HG02623 (cell line): ENCODE data around the gene BMP8B.

Source experiments
- ATAC-seq: cut with Tn5 transposase; IDR thresholded peaks from one replicate; pipeline ENCODE4 v1.9.1; 2021; ENCODE audit warnings: moderate library complexity; ENCODE audit not compliant: unreplicated experiment

BMP8B gene

DNA sequence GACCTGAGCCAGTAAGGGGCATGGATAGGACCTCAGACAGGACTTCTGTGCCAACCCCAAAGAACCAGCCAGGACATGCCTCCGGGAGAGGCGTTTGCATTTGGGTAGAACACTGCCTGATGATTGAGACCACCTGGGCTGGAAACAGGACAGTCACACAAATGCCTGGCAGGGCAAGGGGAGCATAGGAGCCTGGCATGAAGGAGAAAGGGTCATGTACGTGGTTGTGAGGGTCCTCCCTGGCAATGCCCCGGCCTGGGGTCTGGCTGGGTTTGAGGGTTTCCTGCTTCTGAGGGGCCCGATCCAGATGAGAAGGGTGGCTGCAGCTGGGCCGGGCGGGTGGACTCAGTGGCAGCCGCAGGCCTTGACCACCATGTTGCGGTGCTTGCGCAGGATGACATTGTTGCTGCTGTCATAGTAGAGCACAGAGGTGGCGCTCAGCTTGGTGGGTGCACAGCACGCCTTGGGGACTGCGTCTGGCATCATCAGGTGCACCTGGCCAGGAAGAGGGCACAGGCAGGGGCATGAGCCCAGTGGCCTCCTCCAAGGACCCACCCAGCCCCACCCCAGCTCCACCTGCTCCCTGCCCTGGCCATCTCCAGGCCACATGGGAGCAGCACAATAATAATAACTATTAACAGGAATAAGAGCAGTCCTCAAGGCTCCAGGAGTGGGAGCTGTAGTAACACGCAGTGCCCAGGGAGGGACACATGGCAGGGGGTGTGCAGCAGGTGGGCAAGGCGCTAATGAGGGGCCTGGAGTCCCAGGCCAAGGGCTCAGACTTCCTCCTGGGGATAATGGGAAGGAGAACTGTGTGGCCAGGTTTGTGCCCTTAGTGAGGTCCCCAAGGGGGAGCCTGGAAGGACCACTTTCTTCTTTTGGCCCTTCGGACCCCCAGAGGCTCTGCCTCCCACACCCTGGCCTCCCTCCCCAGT, 28.3 kb downstream of the BMP8B start:
- no peak for ATAC-seq

- no peak for ATAC-seq
Measured at GRCh38 chr1:39759436-39759726, 29.3 kb downstream of the BMP8B start.

GRCh38 chr1:39758556-39759435, 29.9 kb downstream of the BMP8B start:
- ATAC-seq: no peak

DNA sequence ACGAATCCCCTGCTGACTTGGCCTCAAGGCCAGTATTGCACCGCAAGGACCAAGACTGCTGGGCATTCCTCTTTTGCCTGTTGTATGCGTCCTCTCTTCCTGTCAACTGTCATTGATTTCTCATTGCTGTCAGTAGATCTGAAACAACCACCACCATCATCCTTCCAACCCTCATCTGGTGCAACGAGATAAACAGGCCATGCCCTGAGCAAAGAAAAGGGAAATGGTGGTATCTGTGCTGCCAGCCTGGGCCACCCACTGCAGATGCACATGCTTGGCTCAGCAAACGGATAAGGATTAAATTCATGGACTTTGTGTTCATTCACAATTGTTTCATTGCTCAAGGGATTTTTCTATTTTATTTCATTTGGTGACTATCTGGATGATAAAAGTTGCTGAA, 31.2 kb downstream of the BMP8B start:
- no peak for ATAC-seq

DNA sequence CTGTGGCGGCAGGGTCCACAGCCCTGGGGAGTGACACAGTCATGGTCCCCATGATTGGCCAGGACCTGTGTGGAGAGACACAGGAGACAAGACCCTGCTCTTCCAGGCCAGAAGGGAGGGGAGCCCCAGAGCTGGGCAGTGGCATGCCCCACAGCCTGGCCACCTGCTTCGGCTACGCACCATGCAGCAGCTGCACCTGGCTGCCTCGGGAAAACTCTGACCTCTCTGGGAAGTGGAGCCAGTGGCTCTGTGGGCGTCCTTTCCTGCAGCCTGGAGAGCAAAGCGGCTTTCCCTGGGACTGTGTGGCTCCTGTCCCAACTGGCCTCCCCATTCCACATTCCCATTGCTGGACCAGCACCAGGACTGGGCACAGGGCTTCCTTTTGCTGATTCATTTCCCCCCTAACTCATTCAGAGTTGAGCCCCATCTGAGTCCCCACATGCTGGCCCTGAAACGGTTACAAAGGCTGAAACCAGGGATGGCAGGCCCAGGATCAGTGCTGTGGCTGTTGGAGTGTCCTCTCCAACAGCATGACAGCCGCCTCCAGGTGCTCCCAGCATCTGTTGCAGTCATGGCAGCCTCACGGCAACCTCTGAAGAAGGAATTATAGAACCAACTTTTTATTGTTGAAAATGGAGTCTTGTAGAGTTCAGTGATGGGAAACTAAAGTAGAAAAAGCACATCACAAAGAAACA, 32.6 kb downstream of the BMP8B start:
- no peak for ATAC-seq

- ATAC-seq: no peak
Measured at GRCh38 chr1:39754906-39755504, 33.7 kb downstream of the BMP8B start.

GRCh38 chr1:39754026-39754570, 34.6 kb downstream of the BMP8B start:
- ATAC-seq: no peak

DNA sequence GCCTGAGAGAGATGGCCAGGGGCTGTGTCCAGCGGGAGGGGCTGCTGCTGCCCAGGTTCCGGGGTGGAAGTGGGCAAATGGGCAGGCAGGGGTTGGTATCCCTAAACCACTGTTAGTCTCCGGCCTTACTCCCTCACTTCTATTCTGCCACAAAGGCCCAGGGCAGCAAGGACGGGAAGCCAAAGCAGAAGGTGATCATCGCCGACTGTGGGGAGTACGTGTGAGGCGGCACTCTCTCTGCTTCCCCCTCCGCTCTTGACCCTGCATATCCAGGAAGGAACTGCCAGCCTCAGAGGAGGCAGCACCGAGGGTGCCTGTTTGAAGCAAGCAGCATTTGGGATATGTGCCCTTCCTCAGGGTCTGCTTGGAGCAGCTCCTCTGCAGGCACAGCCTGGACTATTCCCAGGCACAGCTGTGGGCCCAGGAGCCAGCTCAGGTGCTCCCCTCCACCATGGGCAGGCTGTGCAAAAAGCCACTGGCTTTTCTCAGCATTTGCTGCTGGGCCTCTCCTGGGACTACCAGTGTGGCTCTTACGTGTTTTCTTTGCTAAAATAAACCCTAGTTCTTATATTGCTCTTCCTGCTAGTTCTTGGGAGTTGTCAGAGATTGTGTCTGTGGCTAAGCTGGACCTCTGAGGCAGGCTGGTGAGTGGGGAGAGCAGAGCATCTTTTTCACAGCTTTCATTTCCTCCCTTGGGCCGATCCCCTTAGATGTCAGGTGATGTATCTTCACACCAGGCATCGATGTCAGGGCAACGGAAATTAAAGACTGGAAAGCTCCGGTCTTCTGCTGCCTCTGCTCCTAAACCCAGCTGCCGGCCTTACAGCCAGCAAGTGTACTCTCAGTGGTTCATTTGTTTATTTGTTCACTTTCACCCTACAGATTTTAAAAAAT, 35.3 kb downstream of the BMP8B start:
- ATAC-seq: no peak

GRCh38 chr1:39752703-39753102, 36.0 kb downstream of the BMP8B start:
- no peak for ATAC-seq

- no peak for ATAC-seq
Measured at GRCh38 chr1:39751595-39751994, 37.1 kb downstream of the BMP8B start.

GRCh38 chr1:39745016-39745670, 43.5 kb downstream of the BMP8B start:
- no peak for ATAC-seq

DNA sequence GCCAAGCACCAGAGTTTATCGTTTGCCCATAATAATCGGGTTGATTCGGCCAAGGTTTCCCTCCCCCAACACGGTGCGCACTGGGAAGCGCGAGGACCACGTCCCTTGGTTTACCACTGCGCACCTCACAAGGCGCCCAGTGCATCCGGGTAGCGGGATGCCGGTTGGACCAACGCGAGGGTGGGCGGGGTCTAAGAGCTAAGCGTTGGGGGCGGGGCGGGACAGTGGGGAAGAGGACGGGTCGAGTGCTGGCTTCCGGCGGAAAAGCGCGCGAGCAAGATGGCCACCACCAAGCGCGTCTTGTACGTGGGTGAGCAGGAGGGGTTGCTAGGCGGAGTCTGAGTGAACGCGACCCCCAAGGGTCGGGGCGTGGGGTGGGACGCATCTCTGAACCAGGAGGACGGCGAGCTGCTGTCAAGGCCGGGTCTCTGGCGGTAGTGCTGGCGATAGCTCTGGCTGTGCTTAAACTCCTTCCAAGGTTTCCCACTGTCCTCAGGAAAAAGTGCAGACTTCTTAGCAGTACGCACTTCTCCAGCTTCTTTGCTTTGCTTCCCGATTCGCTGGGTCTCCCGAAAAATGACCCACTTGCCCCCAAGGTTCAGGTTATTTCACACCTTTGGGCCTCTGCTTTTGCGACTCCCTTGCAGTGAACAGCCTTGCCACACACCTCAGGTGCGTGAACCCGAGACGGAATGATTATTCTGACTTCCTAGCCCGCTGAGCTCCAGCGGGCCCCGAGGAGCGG, 49.9 kb downstream of the BMP8B start, which contains the start of gene PPIE:
PPIE (plus strand) TSS at position 261 of the 745 bp plus-strand sequence; CDS start at position 280, 19 bp downstream.
- peak; percentile 75 for ATAC-seq

GRCh38 chr1:39737546-39738169, 51.0 kb downstream of the BMP8B start:
- ATAC-seq: no peak

DNA sequence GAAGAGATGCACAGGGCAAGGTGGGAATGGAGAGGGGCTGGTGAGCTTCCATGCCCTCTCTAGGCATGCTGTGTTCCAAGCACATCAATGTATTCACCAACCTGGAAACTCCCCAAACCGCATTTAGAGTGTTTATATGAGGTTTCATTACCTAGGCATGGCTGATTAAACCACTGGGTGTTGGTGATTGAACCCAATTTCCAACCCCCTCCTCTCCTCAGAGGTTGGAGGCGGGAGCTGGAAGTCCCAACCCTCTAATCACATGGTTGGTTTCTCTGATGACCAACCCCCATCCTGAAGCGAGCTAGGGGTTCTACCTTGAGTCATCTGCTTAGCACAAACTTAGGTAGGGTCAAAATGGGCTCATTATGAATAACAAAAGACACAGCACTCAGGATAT, 52.9 kb downstream of the BMP8B start:
- no peak for ATAC-seq

DNA sequence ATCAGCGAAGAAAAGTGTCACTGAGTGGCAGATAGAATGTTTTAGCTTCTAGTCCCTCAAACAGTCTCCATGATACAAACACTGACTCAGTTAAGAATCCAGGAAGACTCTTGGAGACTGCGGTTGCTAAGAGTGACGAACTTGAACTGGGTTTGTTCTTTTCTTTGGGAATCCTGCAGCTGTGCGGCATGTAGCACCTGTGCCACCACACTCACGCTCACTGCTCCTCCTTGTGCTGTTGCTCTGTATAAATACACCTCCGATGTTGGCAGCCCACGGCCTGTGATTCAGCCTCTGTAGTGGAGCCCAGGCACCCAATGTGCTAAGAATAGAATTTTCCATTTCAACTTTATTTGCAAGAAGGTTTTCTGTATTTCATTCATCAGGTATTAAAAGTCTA, 55.5 kb downstream of the BMP8B start:
- no peak for ATAC-seq

- ATAC-seq: no peak
Measured at GRCh38 chr1:39732730-39733129, 55.9 kb downstream of the BMP8B start.

DNA sequence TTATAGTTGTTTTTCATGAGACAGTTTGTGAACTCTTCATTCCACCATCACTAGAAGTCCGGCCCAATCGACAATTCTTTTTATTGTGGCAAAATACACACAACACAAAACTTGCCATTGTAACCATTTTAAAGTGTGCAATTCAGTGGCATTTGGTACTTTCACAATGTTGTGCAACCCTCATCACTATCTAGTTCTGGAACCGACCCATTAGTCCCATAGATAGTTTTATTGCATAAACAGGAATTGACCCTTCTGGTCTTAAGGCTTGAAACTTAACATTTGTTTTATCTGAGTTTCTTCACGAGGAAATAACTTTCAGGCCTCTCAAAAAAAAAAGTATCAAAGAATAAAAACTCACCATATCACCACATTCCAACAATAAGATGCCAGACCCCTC, 58.8 kb downstream of the BMP8B start:
- no peak for ATAC-seq

GRCh38 chr1:39729030-39729429, 59.6 kb downstream of the BMP8B start:
- no peak for ATAC-seq
